ENCODE data around the gene CRKL. TPM values are rescaled to one million over a fixed set of nuclear protein-coding genes. Genes with fewer than 3 reads are reported as not detected.
A peak's percentile ranks its signal among the peaks of the same experiment; 100 is the strongest.

CRKL gene
- total and polyA plus RNA-seq, 2 of the 4 experiments (the other 2 are of a cell fraction) = 20.6 to 35.5 TPM

GRCh38 chr22:20998411-20999336 lies 81.5 kb downstream of the CRKL start (continued):
- TF ChIP-seq MXI1 (IDR thresholded peaks at IDR 0.05; ENCODE audit: borderline replicate concordance, low read depth, low read length) (no peak), FOS (IDR thresholded peaks at IDR 0.05; ENCODE audit: low read depth, low read length) (no peak)

- Histone ChIP-seq H2BK120ac (ENCODE audit: low read depth, low read length) (no peak overlapping the region), H3K23ac (ENCODE audit: low read depth, low read length) (no peak overlapping the region), H4K91ac (ENCODE audit: insufficient read depth, low read depth, low read length) (no peak overlapping the region), H3K9me3 (ENCODE audit: control insufficient read depth, insufficient read depth, low read length) (no peaks in the 10 kb centered on the region), H4K8ac (ENCODE audit: low read depth in 2 of 2, low read length in 2 of 2) (no peak overlapping the region), H3K4me1 (ENCODE audit: control insufficient read depth, insufficient read depth, low read length) (peaks cover 15% of the 10 kb centered on the region), H3K14ac (replicated peaks; ENCODE audit: low read depth, low read length) (no peak overlapping the region), H3K4me2 (ENCODE audit: low read depth, low read length) (no peak overlapping the region), H2AFZ (replicated peaks; ENCODE audit: low read length, poor library complexity) (peak overlapping the region; percentile 17), H2BK20ac (ENCODE audit: low read depth, low read length) (no peak overlapping the region), H4K20me1 (ENCODE audit: insufficient read depth, low read length) (peaks cover 9% of the 10 kb centered on the region; the same call in 1 of the 2 replicates), H2BK15ac (ENCODE audit: low read depth, low read length) (no peak overlapping the region), H3K4ac (ENCODE audit: low read depth, low read length) (no peak overlapping the region), H4K5ac (ENCODE audit: low read depth, low read length) (no peak overlapping the region), H3K9me1 (ENCODE audit: insufficient read depth, low read length) (peaks cover 13% of the 10 kb centered on the region; the same call in 1 of the 2 replicates), H3K36me3 (ENCODE audit: control insufficient read depth, insufficient read depth, low read length) (peaks cover 39% of the 10 kb centered on the region), H2AK9ac (replicated peaks; ENCODE audit: low read depth, low read length, poor library complexity) (no peak overlapping the region), H3K27ac (ENCODE audit: insufficient read depth, low read length) (no peak overlapping the region), H3K56ac (ENCODE audit: extremely low read depth, insufficient read depth, low read length) (no peak overlapping the region), H2AK5ac (ENCODE audit: low read depth, low read length) (no peak overlapping the region), H3K79me1 (ENCODE audit: low read depth in 1 of 2, low read length in 2 of 2) (peaks cover 19 to 49% of the 10 kb centered on the region in 2 experiments), H3K27me3 (ENCODE audit: control insufficient read depth, insufficient read depth, low read length) (no peaks in the 10 kb centered on the region), H3K18ac (ENCODE audit: low read depth, low read length) (no peak overlapping the region), H2BK5ac (ENCODE audit: low read depth, low read length, poor library complexity, severe bottlenecking) (no peak overlapping the region), H3K9ac (ENCODE audit: low read depth, low read length) (no peak overlapping the region), H3K4me3 (ENCODE audit: insufficient read depth, low read depth, low read length) (no peak overlapping the region)
- intact Hi-C loops (cut with micrococcal nuclease) (no loop called here), in situ Hi-C loops (cut with MboI; ENCODE audit: low sequenced_read_pairs) (no loop called here), dilution Hi-C loops (cut with HindIII; ENCODE audit: low sequenced_read_pairs, unreplicated experiment) (no loop called here)
- WGBS, 2 experiments (ENCODE audit: extremely low coverage in 2 of 2, insufficient read length in 1 of 2) = 98% methylated on average over 15 of the region's 27 CpGs; no CpG with 5 or more reads in 1 of the 2 experiments
- BruUV-seq (replicated peaks) = no TSS peak
- ATAC-seq (ENCODE audit: low read depth) = no peak
- CTCF ChIA-PET = interaction anchor here (0.9 kb wide), 1 partner anchor 17 kb away, joined by 3 read pairs; the partner anchor contains the start of gene LZTR1
- no peak for DNase-seq
- POLR2A ChIA-PET (ENCODE audit: unreplicated experiment) = no interaction called here
- no peak for TF ChIP-seq POLR2A (IDR thresholded peaks at IDR 0.05; ENCODE audit: low read depth, low read length)
- TF ChIP-seq CEBPB (IDR thresholded peaks at IDR 0.05; ENCODE audit: low read depth, low read length) = no peak
- no peak for TF ChIP-seq NFE2L2 (IDR thresholded peaks at IDR 0.05; ENCODE audit: low read depth, low read length)
- TF ChIP-seq BHLHE40 (IDR thresholded peaks at IDR 0.05; ENCODE audit: low read depth, low read length) = no peak
- no peak for TF ChIP-seq ELK1 (IDR thresholded peaks at IDR 0.05; ENCODE audit: borderline replicate concordance, low read depth, low read length)
- TF ChIP-seq FOS (IDR thresholded peaks at IDR 0.05; ENCODE audit: low read depth, low read length) = no peak
- no peak for TF ChIP-seq MXI1 (IDR thresholded peaks at IDR 0.05; ENCODE audit: borderline replicate concordance, low read depth, low read length)
- no peak for TF ChIP-seq CTCF (conservative IDR thresholded peaks at IDR 0.05; ENCODE audit: low read depth, low read length)
- no peak for TF ChIP-seq RCOR1 (IDR thresholded peaks at IDR 0.05; ENCODE audit: insufficient replicate concordance, low read length)
Observed at GRCh38 chr22:20999350-21000206, 82.4 kb downstream of the CRKL start.

Data from IMR-90 (cell line).